Gastrocnemius medialis (tissue), 4 donors: Measurements from ENCODE around the gene GH1.
"Not testable (repeated sequence)": the region's sequence is repeated elsewhere in the genome, so short reads cannot be mapped to it uniquely, and the experiment has no call there.

Experiments used
- POLR2A ChIP-seq, 2 donors: fragments of 450-650 bp; IDR thresholded peaks; one replicate each; pipeline ENCODE4 v1.6.1; 2017; ENCODE audit warnings: antibody characterized with exemption in 2 of 2, mild to moderate bottlenecking in 2 of 2, moderate library complexity in 2 of 2
- TF ChIP-seq, protein P1 (sequence below), 5 experiments: fragments of 450-650 bp in 3 of 5; fragments of 200-600 bp in 2 of 5; sonication (generic) in 2 of 5; IDR thresholded peaks in 4 of 5; conservative IDR thresholded peaks in 1 of 5; 1 replicate in 4 of 5; 2 replicates in 1 of 5; pipeline ENCODE4 v1.5.1; 2016 to 2019; ENCODE audit warnings: antibody characterized with exemption in 5 of 5, mild to moderate bottlenecking in 3 of 5, moderate library complexity in 3 of 5

GRCh38 chr17:63873577-63873976 lies 45.1 kb downstream of the GH1 start, which contains the start of gene CSH2:
- not testable (repeated sequence) for TF ChIP-seq POLR2A (IDR thresholded peaks at IDR 0.05)
- TF ChIP-seq, protein P1, sequence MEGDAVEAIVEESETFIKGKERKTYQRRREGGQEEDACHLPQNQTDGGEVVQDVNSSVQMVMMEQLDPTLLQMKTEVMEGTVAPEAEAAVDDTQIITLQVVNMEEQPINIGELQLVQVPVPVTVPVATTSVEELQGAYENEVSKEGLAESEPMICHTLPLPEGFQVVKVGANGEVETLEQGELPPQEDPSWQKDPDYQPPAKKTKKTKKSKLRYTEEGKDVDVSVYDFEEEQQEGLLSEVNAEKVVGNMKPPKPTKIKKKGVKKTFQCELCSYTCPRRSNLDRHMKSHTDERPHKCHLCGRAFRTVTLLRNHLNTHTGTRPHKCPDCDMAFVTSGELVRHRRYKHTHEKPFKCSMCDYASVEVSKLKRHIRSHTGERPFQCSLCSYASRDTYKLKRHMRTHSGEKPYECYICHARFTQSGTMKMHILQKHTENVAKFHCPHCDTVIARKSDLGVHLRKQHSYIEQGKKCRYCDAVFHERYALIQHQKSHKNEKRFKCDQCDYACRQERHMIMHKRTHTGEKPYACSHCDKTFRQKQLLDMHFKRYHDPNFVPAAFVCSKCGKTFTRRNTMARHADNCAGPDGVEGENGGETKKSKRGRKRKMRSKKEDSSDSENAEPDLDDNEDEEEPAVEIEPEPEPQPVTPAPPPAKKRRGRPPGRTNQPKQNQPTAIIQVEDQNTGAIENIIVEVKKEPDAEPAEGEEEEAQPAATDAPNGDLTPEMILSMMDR (IDR thresholded peaks at IDR 0.05 in 4 of 5, conservative IDR thresholded peaks at IDR 0.05 in 1 of 5), result not testable (repeated sequence)
